GM12878 (cell line): Measurements from ENCODE around the gene DPH6. TPM values are rescaled to one million over a fixed set of nuclear protein-coding genes. Genes with fewer than 3 reads are reported as not detected.

Experiments
- ATAC-seq: fragments of 200-7000 bp; cut with Tn5 transposase; 3 replicates; pipeline ENCODE4 v1.9.1; 2020; ENCODE audit warnings: mild to moderate bottlenecking, moderate library complexity
- BruUV-seq: library from RNA; stranded (reverse); fragments of 400-500 nt; replicated peaks from 2 replicates; lab custom pipeline; 2021; lab: Mats Ljungman, UMichigan
- CTCF ChIA-PET: fragments of 300-600 bp; sonication (Branson Sonifier 250); formaldehyde crosslinking; extraction: SDS; loops from one replicate; lab custom pipeline; 2021; ENCODE audit warnings: inconsistent platforms; lab: Yijun Ruan, JAX
- POLR2A ChIA-PET: fragments of 350-600 bp; formaldehyde crosslinking; extraction: SDS; loops from one replicate; lab custom pipeline; 2021; ENCODE audit warnings: inconsistent platforms; lab: Charles Lee
- RAD21 ChIA-PET: fragments of 300-600 bp; sonication (Branson Sonifier 250); formaldehyde crosslinking; loops from one replicate; lab custom pipeline; 2023; ENCODE audit warnings: antibody characterized with exemption; ENCODE audit not compliant: unreplicated experiment; lab: Charles Lee
- SMC1A ChIA-PET: fragments of 300-600 bp; sonication (Branson Sonifier 250); formaldehyde crosslinking; loops from one replicate; lab custom pipeline; 2023; ENCODE audit not compliant: unreplicated experiment, uncharacterized antibody; lab: Charles Lee
- DNase-seq: peaks from one replicate; pipeline ENCODE4 v3.0.0-alpha.2; 2011; ENCODE audit warnings: low read depth, low spot score
- FAIRE-seq: peaks from 3 replicates; lab custom pipeline; 2011; peaks lifted over from hg19 to GRCh38; lab: Jason Lieb, UNC
- H2AFZ ChIP-seq: 2 replicates; pipeline ENCODE4 v1.6.0; 2011; ENCODE audit warnings: low read depth, low read length, control low read depth; ENCODE audit not compliant: control insufficient read depth
- H3K27ac ChIP-seq: 2 replicates; pipeline ENCODE4 v1.5.1; 2011; ENCODE audit warnings: control low read depth; ENCODE audit not compliant: control insufficient read depth, insufficient read depth
- H3K27me3 ChIP-seq, 2 experiments: replicated peaks in 1 of 2; 2 replicates each; pipeline versions ENCODE4 v1.6.0 to v1.6.1; 2011; ENCODE audit warnings: low read length in 1 of 2; ENCODE audit not compliant: control insufficient read depth in 2 of 2, insufficient read depth in 2 of 2
- H3K36me3 ChIP-seq, 2 experiments: 2 replicates each; pipeline ENCODE4 v1.5.1; 2011; ENCODE audit warnings: low read length in 1 of 2; ENCODE audit not compliant: control insufficient read depth in 2 of 2, insufficient read depth in 2 of 2
- H3K4me1 ChIP-seq: 2 replicates; pipeline ENCODE4 v1.6.1; 2011; ENCODE audit warnings: mild to moderate bottlenecking, low read length, moderate library complexity, mixed read lengths; ENCODE audit not compliant: control insufficient read depth, insufficient read depth
- H3K4me2 ChIP-seq: 2 replicates; pipeline ENCODE4 v1.6.0; 2011; ENCODE audit warnings: control low read depth; ENCODE audit not compliant: control insufficient read depth, insufficient read depth
- H3K4me3 ChIP-seq: fragments of 200-600 bp; sonication (generic); 2 replicates; pipeline ENCODE4 v1.5.1; 2016
- H3K79me2 ChIP-seq: 2 replicates; pipeline ENCODE4 v1.6.0; 2011; ENCODE audit warnings: low read length; ENCODE audit not compliant: control insufficient read depth, insufficient read depth
- H3K9ac ChIP-seq: 2 replicates; pipeline ENCODE4 v1.8.0; 2011; ENCODE audit warnings: low read length, control low read depth, mixed read lengths; ENCODE audit not compliant: control insufficient read depth, insufficient read depth
- H3K9me3 ChIP-seq: replicated peaks from 3 replicates; pipeline ENCODE4 v1.5.1; 2011; ENCODE audit warnings: mild to moderate bottlenecking, low read length; ENCODE audit not compliant: control insufficient read depth, insufficient read depth
- H4K20me1 ChIP-seq: 2 replicates; pipeline ENCODE4 v1.6.0; 2011; ENCODE audit not compliant: control insufficient read depth, insufficient read depth
- ATF3 ChIP-seq: IDR thresholded peaks from 2 replicates; pipeline ENCODE4 v1.6.1; 2011; ENCODE audit warnings: low read depth, mild to moderate bottlenecking, low read length, moderate library complexity, borderline replicate concordance; ENCODE audit errors: extremely low read depth
- HCFC1 ChIP-seq: fragments of 150-350 bp; IDR thresholded peaks from 2 replicates; pipeline ENCODE4 v1.6.1; 2014; ENCODE audit warnings: low read length
- HSF1 ChIP-seq: fragments of 150-350 bp; IDR thresholded peaks from 2 replicates; pipeline ENCODE4 v1.6.1; 2014; ENCODE audit warnings: mild to moderate bottlenecking, low read depth, low read length
- TAF1 ChIP-seq: IDR thresholded peaks from 2 replicates; pipeline ENCODE4 v1.6.1; 2011; ENCODE audit warnings: mild to moderate bottlenecking, low read depth, low read length, borderline replicate concordance
- USF2 ChIP-seq: IDR thresholded peaks from 2 replicates; pipeline ENCODE4 v1.6.1; 2011; ENCODE audit warnings: low read depth, low read length, improper control_type of control experiment, borderline replicate concordance
- ZNF217 ChIP-seq: fragments of 450-650 bp; IDR thresholded peaks from 2 replicates; pipeline ENCODE4 v1.6.1; 2017; ENCODE audit warnings: antibody characterized with exemption, mild to moderate bottlenecking
- ZNF622 ChIP-seq: fragments of 450-650 bp; IDR thresholded peaks from 2 replicates; pipeline ENCODE4 v1.6.1; 2017; ENCODE audit warnings: mild to moderate bottlenecking, inconsistent platforms
- WGBS: methylation state at CpG from one replicate; pipeline ENCODE4 v1.1.6; 2016; ENCODE audit warnings: low lambda C conversion rate; ENCODE audit not compliant: insufficient replicate concordance, insufficient coverage; ENCODE audit errors: missing lambda C conversion rate; 5-methylcytosine and 5-hydroxymethylcytosine counted together
- in situ Hi-C: fragments of 300-500 bp; cut with MboI; formaldehyde crosslinking; loops from 9 replicates; pipeline ENCODE4 v1.14.3; 2018; ENCODE audit warnings: mixed read lengths
- intact Hi-C: fragments of 100-400 bp; cut with micrococcal nuclease; formaldehyde crosslinking; loops from one replicate; pipeline ENCODE4 v1.14.2; 2022; ENCODE audit not compliant: unreplicated experiment
- polyA plus RNA-seq, 11 experiments: library from polyadenylated mRNA; depleted of rRNA in 4 of 11; unstranded in 6 of 11; stranded (reverse) in 5 of 11; fragments of >200 nt; fragmentation: Nextera tagmentation in 4 of 11; fragmentation: Illumina TruSeq in 1 of 11; extraction: Ambion mirVana in 4 of 11; extraction: Trizol in 1 of 11; gene quantifications; 1 replicate in 1 of 11; 2 replicates in 10 of 11; pipeline versions ENCODE4 v1.2.1 to v1.2.3, GENCODE V29; 2011 to 2016; ENCODE audit warnings: inconsistent platforms in 2 of 11, missing spikeins in 2 of 11, low read depth in 1 of 11
- total RNA-seq, 4 experiments: library from RNA; depleted of rRNA in 3 of 4; stranded (reverse); fragments of >200 nt in 3 of 4; fragmentation: Illumina TruSeq in 1 of 4; extraction: Trizol in 1 of 4; gene quantifications; 2 replicates each; pipeline versions ENCODE4 v1.2.1 to v1.2.3, GENCODE V29; 2013 to 2021
- TF ChIP-seq, protein P1 (sequence below): fragments of 450-650 bp; IDR thresholded peaks from 2 replicates; pipeline ENCODE4 v1.6.1; 2017; ENCODE audit warnings: borderline replicate concordance
- TF ChIP-seq, protein P2 (sequence below): fragments of 450-650 bp; IDR thresholded peaks from 2 replicates; pipeline ENCODE4 v1.6.1; 2014; ENCODE audit warnings: mild to moderate bottlenecking
- TF ChIP-seq, protein P3 (sequence below): fragments of 450-650 bp; IDR thresholded peaks from 2 replicates; pipeline ENCODE4 v1.6.1; 2017; ENCODE audit warnings: mild to moderate bottlenecking, moderate library complexity

The DPH6 gene
- total and polyA plus RNA-seq, 10 of the 15 experiments (the other 5 are each of a cell fraction or from before 2014, with no cell fraction given), result 9.0 to 68.5 (median 17.1) TPM

- Histone ChIP-seq H3K4me3 (no peak overlapping the region), H3K9me3 (no peaks in the 10 kb centered on the region), H3K36me3 (no peaks in the 10 kb centered on the region), H3K4me1 (no peaks in the 10 kb centered on the region), H3K79me2 (no peaks in the 10 kb centered on the region), H3K9ac (no peak overlapping the region), H3K27ac (no peak overlapping the region), H3K4me2 (no peak overlapping the region), H2AFZ (no peak overlapping the region), H4K20me1 (no peaks in the 10 kb centered on the region), H3K27me3 (no peaks in the 10 kb centered on the region)
- ChIA-PET CTCF (interaction anchor here (1.0 to 2.8 kb wide), 11 partner anchors 9 to 981 kb away, joined by 3 to 12 read pairs (median 4); partner anchors contain the start of gene DPH6), POLR2A (no interaction called here), SMC1A (interaction anchor here (1.2 kb wide), 3 partner anchors 9 to 67 kb away, joined by 3 to 4 read pairs (median 3); no protein-coding TSS in a partner anchor), RAD21 (interaction anchor here (2.0 to 3.3 kb wide), 3 partner anchors 23 to 233 kb away, joined by 6 to 11 read pairs (median 6); no protein-coding TSS in a partner anchor)
- FAIRE-seq, result no peak
- no TSS peak for BruUV-seq
- in situ Hi-C loops, result no loop called here
- DNase-seq, result no peak
- ATAC-seq, result no peak
- WGBS, result 10% methylated on average over 1 of the region's 1 CpG
- intact Hi-C loops, result loop anchor here (5.0 to 10.0 kb wide), 3 partner anchors 227 to 986 kb away; no protein-coding TSS in a partner anchor
- TF ChIP-seq HSF1, result no peak
- no peak for TF ChIP-seq ZNF217
- no peak for TF ChIP-seq TAF1
- TF ChIP-seq, protein P1, sequence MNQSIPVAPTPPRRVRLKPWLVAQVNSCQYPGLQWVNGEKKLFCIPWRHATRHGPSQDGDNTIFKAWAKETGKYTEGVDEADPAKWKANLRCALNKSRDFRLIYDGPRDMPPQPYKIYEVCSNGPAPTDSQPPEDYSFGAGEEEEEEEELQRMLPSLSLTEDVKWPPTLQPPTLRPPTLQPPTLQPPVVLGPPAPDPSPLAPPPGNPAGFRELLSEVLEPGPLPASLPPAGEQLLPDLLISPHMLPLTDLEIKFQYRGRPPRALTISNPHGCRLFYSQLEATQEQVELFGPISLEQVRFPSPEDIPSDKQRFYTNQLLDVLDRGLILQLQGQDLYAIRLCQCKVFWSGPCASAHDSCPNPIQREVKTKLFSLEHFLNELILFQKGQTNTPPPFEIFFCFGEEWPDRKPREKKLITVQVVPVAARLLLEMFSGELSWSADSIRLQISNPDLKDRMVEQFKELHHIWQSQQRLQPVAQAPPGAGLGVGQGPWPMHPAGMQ, result no peak
- no peak for TF ChIP-seq USF2
- TF ChIP-seq HCFC1, result no peak
- TF ChIP-seq, protein P2, sequence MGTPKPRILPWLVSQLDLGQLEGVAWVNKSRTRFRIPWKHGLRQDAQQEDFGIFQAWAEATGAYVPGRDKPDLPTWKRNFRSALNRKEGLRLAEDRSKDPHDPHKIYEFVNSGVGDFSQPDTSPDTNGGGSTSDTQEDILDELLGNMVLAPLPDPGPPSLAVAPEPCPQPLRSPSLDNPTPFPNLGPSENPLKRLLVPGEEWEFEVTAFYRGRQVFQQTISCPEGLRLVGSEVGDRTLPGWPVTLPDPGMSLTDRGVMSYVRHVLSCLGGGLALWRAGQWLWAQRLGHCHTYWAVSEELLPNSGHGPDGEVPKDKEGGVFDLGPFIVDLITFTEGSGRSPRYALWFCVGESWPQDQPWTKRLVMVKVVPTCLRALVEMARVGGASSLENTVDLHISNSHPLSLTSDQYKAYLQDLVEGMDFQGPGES, result no peak
- TF ChIP-seq ATF3, result no peak
- TF ChIP-seq ZNF622, result no peak
- TF ChIP-seq, protein P3, sequence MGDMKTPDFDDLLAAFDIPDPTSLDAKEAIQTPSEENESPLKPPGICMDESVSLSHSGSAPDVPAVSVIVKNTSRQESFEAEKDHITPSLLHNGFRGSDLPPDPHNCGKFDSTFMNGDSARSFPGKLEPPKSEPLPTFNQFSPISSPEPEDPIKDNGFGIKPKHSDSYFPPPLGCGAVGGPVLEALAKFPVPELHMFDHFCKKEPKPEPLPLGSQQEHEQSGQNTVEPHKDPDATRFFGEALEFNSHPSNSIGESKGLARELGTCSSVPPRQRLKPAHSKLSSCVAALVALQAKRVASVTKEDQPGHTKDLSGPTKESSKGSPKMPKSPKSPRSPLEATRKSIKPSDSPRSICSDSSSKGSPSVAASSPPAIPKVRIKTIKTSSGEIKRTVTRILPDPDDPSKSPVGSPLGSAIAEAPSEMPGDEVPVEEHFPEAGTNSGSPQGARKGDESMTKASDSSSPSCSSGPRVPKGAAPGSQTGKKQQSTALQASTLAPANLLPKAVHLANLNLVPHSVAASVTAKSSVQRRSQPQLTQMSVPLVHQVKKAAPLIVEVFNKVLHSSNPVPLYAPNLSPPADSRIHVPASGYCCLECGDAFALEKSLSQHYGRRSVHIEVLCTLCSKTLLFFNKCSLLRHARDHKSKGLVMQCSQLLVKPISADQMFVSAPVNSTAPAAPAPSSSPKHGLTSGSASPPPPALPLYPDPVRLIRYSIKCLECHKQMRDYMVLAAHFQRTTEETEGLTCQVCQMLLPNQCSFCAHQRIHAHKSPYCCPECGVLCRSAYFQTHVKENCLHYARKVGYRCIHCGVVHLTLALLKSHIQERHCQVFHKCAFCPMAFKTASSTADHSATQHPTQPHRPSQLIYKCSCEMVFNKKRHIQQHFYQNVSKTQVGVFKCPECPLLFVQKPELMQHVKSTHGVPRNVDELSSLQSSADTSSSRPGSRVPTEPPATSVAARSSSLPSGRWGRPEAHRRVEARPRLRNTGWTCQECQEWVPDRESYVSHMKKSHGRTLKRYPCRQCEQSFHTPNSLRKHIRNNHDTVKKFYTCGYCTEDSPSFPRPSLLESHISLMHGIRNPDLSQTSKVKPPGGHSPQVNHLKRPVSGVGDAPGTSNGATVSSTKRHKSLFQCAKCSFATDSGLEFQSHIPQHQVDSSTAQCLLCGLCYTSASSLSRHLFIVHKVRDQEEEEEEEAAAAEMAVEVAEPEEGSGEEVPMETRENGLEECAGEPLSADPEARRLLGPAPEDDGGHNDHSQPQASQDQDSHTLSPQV, result no peak
These were observed 26.9 kb downstream of the DPH6 start for GRCh38 chr15:35519052-35519451.
